ENCODE measurements around the gene SRGAP1. TPM values are rescaled to one million over a fixed set of nuclear protein-coding genes. Genes with fewer than 3 reads are reported as not detected.
A peak's percentile ranks its signal among the peaks of the same experiment; 100 is the strongest.

SRGAP1 gene
- total and polyA plus RNA-seq, 2 of the 4 experiments (the other 2 are of a cell fraction): 10.0 to 10.2 TPM

- Histone ChIP-seq H3K23ac (ENCODE audit: low read depth, low read length) (peak overlapping the region; percentile 71), H2AK9ac (replicated peaks; ENCODE audit: low read depth, low read length, poor library complexity) (no peak overlapping the region), H4K91ac (ENCODE audit: insufficient read depth, low read depth, low read length) (peak overlapping the region; percentile 98), H2BK15ac (ENCODE audit: low read depth, low read length) (peak overlapping the region; percentile 8), H4K20me1 (ENCODE audit: insufficient read depth, low read length) (no peaks in the 10 kb centered on the region), H3K56ac (ENCODE audit: extremely low read depth, insufficient read depth, low read length) (peak overlapping the region; percentile 87), H2AK5ac (ENCODE audit: low read depth, low read length) (peak overlapping the region; percentile 55; the same call in 1 of the 2 replicates), H3K27me3 (ENCODE audit: control insufficient read depth, insufficient read depth, low read length) (no peaks in the 10 kb centered on the region), H4K5ac (ENCODE audit: low read depth, low read length) (peak overlapping the region; percentile 76), H3K18ac (ENCODE audit: low read depth, low read length) (peak overlapping the region; percentile 91), H3K79me1 (ENCODE audit: low read depth in 1 of 2, low read length in 2 of 2) (peaks cover 0 to 33% of the 10 kb centered on the region in 2 experiments; a peak in 2 of 4 replicates), H2BK5ac (ENCODE audit: low read depth, low read length, poor library complexity, severe bottlenecking) (peak overlapping the region; percentile 97), H2AFZ (replicated peaks; ENCODE audit: low read length, poor library complexity) (no peak overlapping the region), H3K4ac (ENCODE audit: low read depth, low read length) (peak overlapping the region; percentile 82), H4K8ac (ENCODE audit: low read depth in 2 of 2, low read length in 2 of 2) (peak overlapping the region; percentile 23 to 90), H3K4me2 (ENCODE audit: low read depth, low read length) (peak overlapping the region; percentile 80), H3K36me3 (ENCODE audit: control insufficient read depth, insufficient read depth, low read length) (no peaks in the 10 kb centered on the region), H3K9ac (ENCODE audit: low read depth, low read length) (peak overlapping the region; percentile 44), H3K14ac (replicated peaks; ENCODE audit: low read depth, low read length) (peak overlapping the region; percentile 53), H3K9me3 (ENCODE audit: control insufficient read depth, insufficient read depth, low read length) (no peaks in the 10 kb centered on the region), H3K4me1 (ENCODE audit: control insufficient read depth, insufficient read depth, low read length) (peaks cover 24% of the 10 kb centered on the region), H2BK20ac (ENCODE audit: low read depth, low read length) (peak overlapping the region; percentile 94), H3K27ac (ENCODE audit: insufficient read depth, low read length) (peak overlapping the region; percentile 59), H3K9me1 (ENCODE audit: insufficient read depth, low read length) (peaks cover 8% of the 10 kb centered on the region), H2BK120ac (ENCODE audit: low read depth, low read length) (peak overlapping the region; percentile 98), H3K4me3 (ENCODE audit: insufficient read depth, low read depth, low read length) (no peak overlapping the region)
- in situ Hi-C loops (cut with MboI; ENCODE audit: low sequenced_read_pairs) (no loop called here), dilution Hi-C loops (cut with HindIII; ENCODE audit: low sequenced_read_pairs, unreplicated experiment) (no loop called here), intact Hi-C loops (cut with micrococcal nuclease) (loop anchor here (1.0 to 10.0 kb wide), 7 partner anchors 68 to 342 kb away; no protein-coding TSS in a partner anchor)
- DNase-seq (peak; percentile 76), ATAC-seq (ENCODE audit: low read depth) (peak; percentile 35)
- WGBS, 2 experiments (ENCODE audit: extremely low coverage in 2 of 2, insufficient read length in 1 of 2): 11% methylated on average over 2 of the region's 5 CpGs; no CpG with 5 or more reads in 1 of the 2 experiments
- CTCF ChIA-PET: interaction anchor here (0.6 to 1.3 kb wide), 7 partner anchors 55 to 344 kb away, joined by 3 to 7 read pairs (median 4); partner anchors contain the start of gene SRGAP1
- TSS peak; percentile 94 for BruUV-seq (replicated peaks)
- TF ChIP-seq CHD1 (IDR thresholded peaks at IDR 0.05; ENCODE audit: low read depth, low read length) (no peak), MAZ (IDR thresholded peaks at IDR 0.05; ENCODE audit: borderline replicate concordance, low read depth, low read length) (no peak), NFE2L2 (IDR thresholded peaks at IDR 0.05; ENCODE audit: low read depth, low read length) (no peak), CEBPB (IDR thresholded peaks at IDR 0.05; ENCODE audit: low read depth, low read length) (no peak), MAFK (IDR thresholded peaks at IDR 0.05; ENCODE audit: low read depth, low read length) (peak; percentile 83), POLR2A (IDR thresholded peaks at IDR 0.05; ENCODE audit: low read depth, low read length) (peak; percentile 12; the same call in 1 of the 2 replicates), FOS (IDR thresholded peaks at IDR 0.05; ENCODE audit: low read depth, low read length) (no peak), RFX5 (IDR thresholded peaks at IDR 0.05; ENCODE audit: low read depth, low read length) (no peak)
- POLR2A ChIA-PET (ENCODE audit: unreplicated experiment): no interaction called here
These were observed 336.5 kb downstream of the SRGAP1 start for GRCh38 chr12:64180951-64181350.
